HEK293 (cell line): ENCODE results near the gene PPT2.
"Not testable (repeated sequence)": the region's sequence is repeated elsewhere in the genome, so short reads cannot be mapped to it uniquely, and the experiment has no call there.

Experiments
- CTCF ChIA-PET: fragments of 350-600 bp; formaldehyde crosslinking; extraction: SDS; loops from one replicate; lab custom pipeline; 2021; ENCODE audit warnings: antibody characterized with exemption; lab: Yijun Ruan, JAX
- POLR2A ChIA-PET: fragments of 300-600 bp; formaldehyde crosslinking; extraction: SDS; loops from one replicate; lab custom pipeline; 2020; ENCODE audit warnings: antibody characterized with exemption, inconsistent platforms; lab: Yijun Ruan, JAX
- H3K27ac ChIP-seq: fragments of 200-500 bp; sonication (Bioruptor generic); 2 replicates; pipeline ENCODE4 v1.5.1; 2014; ENCODE audit warnings: low read depth, low read length, control low read depth, inconsistent platforms; ENCODE audit errors: extremely low read depth
- H3K36me3 ChIP-seq, 2 experiments: fragments of 200-500 bp in 1 of 2; sonication (Bioruptor generic) in 1 of 2; 1 replicate in 1 of 2; 2 replicates in 1 of 2; pipeline ENCODE4 v1.5.1; 2014 to 2017; ENCODE audit warnings: inconsistent platforms in 2 of 2, low read length in 2 of 2; ENCODE audit not compliant: control insufficient read depth in 2 of 2, insufficient read depth in 1 of 2
- H3K4me1 ChIP-seq: fragments of 200-500 bp; sonication (Bioruptor generic); 2 replicates; pipeline ENCODE4 v1.5.1; 2014; ENCODE audit warnings: mild to moderate bottlenecking, low read length, inconsistent platforms; ENCODE audit not compliant: control insufficient read depth, insufficient read depth
- H3K4me3 ChIP-seq: 2 replicates; pipeline ENCODE4 v1.5.1; 2011; ENCODE audit warnings: low read depth, mild to moderate bottlenecking, control low read depth, low read length, moderate library complexity
- H3K9me3 ChIP-seq: fragments of 200-500 bp; sonication (Bioruptor generic); 2 replicates; pipeline ENCODE4 v1.5.1; 2014; ENCODE audit warnings: low read depth, low read length, inconsistent platforms; ENCODE audit not compliant: control insufficient read depth, insufficient read depth
- EGR2 ChIP-seq: fragments of 450-650 bp; formaldehyde crosslinking; IDR thresholded peaks from 2 replicates; pipeline ENCODE4 v1.5.1; 2016; ENCODE audit warnings: low read depth, missing biosample characterization, missing genetic modification characterization
- GLIS2 ChIP-seq: fragments of 450-650 bp; formaldehyde crosslinking; IDR thresholded peaks from 2 replicates; pipeline ENCODE4 v1.5.1; 2016; ENCODE audit warnings: missing biosample characterization, missing genetic modification characterization
- IKZF3 ChIP-seq: fragments of 450-650 bp; IDR thresholded peaks from 2 replicates; pipeline ENCODE4 v1.5.0; 2018; ENCODE audit warnings: missing biosample characterization, mild to moderate bottlenecking, missing genetic modification characterization, moderate library complexity
- KLF7 ChIP-seq: fragments of 450-650 bp; formaldehyde crosslinking; IDR thresholded peaks from 2 replicates; pipeline ENCODE4 v1.5.1; 2016; ENCODE audit warnings: missing biosample characterization, missing genetic modification characterization, borderline replicate concordance
- KLF9 ChIP-seq: fragments of 450-650 bp; formaldehyde crosslinking; IDR thresholded peaks from 2 replicates; pipeline ENCODE4 v1.5.1; 2016; ENCODE audit warnings: missing biosample characterization, missing genetic modification characterization, low read depth
- OSR2 ChIP-seq: fragments of 450-650 bp; formaldehyde crosslinking; IDR thresholded peaks from 2 replicates; pipeline ENCODE4 v1.5.1; 2016; ENCODE audit warnings: missing biosample characterization, missing genetic modification characterization
- PRDM1 ChIP-seq: fragments of 450-650 bp; formaldehyde crosslinking; IDR thresholded peaks from 2 replicates; pipeline ENCODE4; 2016; ENCODE audit warnings: missing biosample characterization, missing genetic modification characterization
- WT1 ChIP-seq: fragments of 450-650 bp; formaldehyde crosslinking; IDR thresholded peaks from 2 replicates; pipeline ENCODE4 v1.5.1; 2016; ENCODE audit warnings: missing biosample characterization, missing genetic modification characterization
- ZBTB20 ChIP-seq: fragments of 450-650 bp; formaldehyde crosslinking; IDR thresholded peaks from 2 replicates; pipeline ENCODE4 v1.5.1; 2016; ENCODE audit warnings: missing biosample characterization, missing genetic modification characterization
- ZBTB21 ChIP-seq: fragments of 450-650 bp; formaldehyde crosslinking; IDR thresholded peaks from 2 replicates; pipeline ENCODE4 v1.5.1; 2017; ENCODE audit warnings: missing biosample characterization, missing genetic modification characterization
- ZNF121 ChIP-seq: fragments of 450-650 bp; formaldehyde crosslinking; IDR thresholded peaks from 2 replicates; pipeline ENCODE4 v1.5.1; 2016; ENCODE audit warnings: missing biosample characterization, missing genetic modification characterization
- ZNF157 ChIP-seq: fragments of 450-650 bp; formaldehyde crosslinking; IDR thresholded peaks from 2 replicates; pipeline ENCODE4 v1.5.1; 2016; ENCODE audit warnings: missing biosample characterization, missing genetic modification characterization
- ZNF248 ChIP-seq: fragments of 450-650 bp; formaldehyde crosslinking; IDR thresholded peaks from 2 replicates; pipeline ENCODE4 v1.5.1; 2017; ENCODE audit warnings: missing biosample characterization, missing genetic modification characterization
- ZNF341 ChIP-seq: fragments of 450-650 bp; formaldehyde crosslinking; IDR thresholded peaks from 2 replicates; pipeline ENCODE4; 2016; ENCODE audit warnings: low read depth, missing biosample characterization, missing genetic modification characterization
- ZNF394 ChIP-seq: fragments of 450-650 bp; formaldehyde crosslinking; IDR thresholded peaks from 2 replicates; pipeline ENCODE4 v1.5.1; 2016; ENCODE audit warnings: missing biosample characterization, missing genetic modification characterization, mild to moderate bottlenecking, moderate library complexity, borderline replicate concordance
- ZNF501 ChIP-seq: fragments of 450-650 bp; formaldehyde crosslinking; IDR thresholded peaks from 2 replicates; pipeline ENCODE4 v1.5.1; 2016; ENCODE audit warnings: missing biosample characterization, missing genetic modification characterization
- ZNF510 ChIP-seq: fragments of 450-650 bp; formaldehyde crosslinking; IDR thresholded peaks from 2 replicates; pipeline ENCODE4 v1.5.1; 2018; ENCODE audit warnings: mild to moderate bottlenecking, missing genetic modification characterization, missing biosample characterization; ENCODE audit not compliant: insufficient replicate concordance
- ZNF544 ChIP-seq: fragments of 450-650 bp; formaldehyde crosslinking; IDR thresholded peaks from 2 replicates; pipeline ENCODE4 v1.5.0; 2017; ENCODE audit warnings: missing biosample characterization, missing genetic modification characterization
- ZNF571 ChIP-seq: fragments of 450-650 bp; formaldehyde crosslinking; IDR thresholded peaks from 2 replicates; pipeline ENCODE4 v1.5.0; 2017; ENCODE audit warnings: missing biosample characterization, missing genetic modification characterization
- ZNF580 ChIP-seq: fragments of 450-650 bp; formaldehyde crosslinking; IDR thresholded peaks from 2 replicates; pipeline ENCODE4 v1.5.1; 2016; ENCODE audit warnings: missing biosample characterization, missing genetic modification characterization
- ZNF600 ChIP-seq: fragments of 450-650 bp; formaldehyde crosslinking; IDR thresholded peaks from 2 replicates; pipeline ENCODE4 v1.5.1; 2016; ENCODE audit warnings: missing biosample characterization, missing genetic modification characterization
- ZNF654 ChIP-seq: fragments of 450-650 bp; formaldehyde crosslinking; IDR thresholded peaks from 2 replicates; pipeline ENCODE4 v1.5.1; 2016; ENCODE audit warnings: low read depth, missing biosample characterization, missing genetic modification characterization
- ZNF664 ChIP-seq: fragments of 450-650 bp; formaldehyde crosslinking; IDR thresholded peaks from 2 replicates; pipeline ENCODE4 v1.5.1; 2016; ENCODE audit warnings: missing biosample characterization, missing genetic modification characterization
- ZSCAN23 ChIP-seq: fragments of 450-650 bp; formaldehyde crosslinking; IDR thresholded peaks from 2 replicates; pipeline ENCODE4 v1.5.1; 2016; ENCODE audit warnings: missing biosample characterization, missing genetic modification characterization
- ZXDB ChIP-seq: fragments of 450-650 bp; formaldehyde crosslinking; IDR thresholded peaks from 2 replicates; pipeline ENCODE4 v1.5.1; 2016; ENCODE audit warnings: missing biosample characterization, missing genetic modification characterization
- TF ChIP-seq, protein P1 (sequence below): fragments of 450-650 bp; formaldehyde crosslinking; IDR thresholded peaks from 2 replicates; pipeline ENCODE4 v1.5.1; 2016; ENCODE audit warnings: missing biosample characterization, missing genetic modification characterization, borderline replicate concordance
- TF ChIP-seq, protein P2 (sequence below): fragments of 450-650 bp; formaldehyde crosslinking; IDR thresholded peaks from 2 replicates; pipeline ENCODE4 v1.5.1; 2016; ENCODE audit warnings: missing biosample characterization, missing genetic modification characterization, borderline replicate concordance
- TF ChIP-seq, protein P3 (sequence below): fragments of 450-650 bp; formaldehyde crosslinking; IDR thresholded peaks from 2 replicates; pipeline ENCODE4 v1.5.1; 2017; ENCODE audit warnings: missing biosample characterization, missing genetic modification characterization

Gene PPT2

GRCh38 chr6:32187725-32188380 lies 33.9 kb downstream of the PPT2 start:
- not testable (repeated sequence) for H3K27ac ChIP-seq, H3K4me3 ChIP-seq, H3K4me1 ChIP-seq, H3K9me3 ChIP-seq
- 0 out of 2 replicates have a peak, but pooled peaks have one; percentile 51 for TF ChIP-seq ZNF600 (tag by site-specific recombination)
- H3K36me3 ChIP-seq: peaks cover 0 to 43% of the 10 kb centered on the region in 2 experiments; a peak in 1 of 3 replicates
- ChIA-PET POLR2A (interaction anchor here (1.2 to 1.9 kb wide), 4 partner anchors 8 to 19 kb away, joined by 3 to 11 read pairs (median 5); partner anchors contain the start of genes AGPAT1 and RNF5), CTCF (interaction anchor here (0.6 kb wide), 1 partner anchor 757 kb away, joined by 3 read pairs; no protein-coding TSS in a partner anchor)

DNA sequence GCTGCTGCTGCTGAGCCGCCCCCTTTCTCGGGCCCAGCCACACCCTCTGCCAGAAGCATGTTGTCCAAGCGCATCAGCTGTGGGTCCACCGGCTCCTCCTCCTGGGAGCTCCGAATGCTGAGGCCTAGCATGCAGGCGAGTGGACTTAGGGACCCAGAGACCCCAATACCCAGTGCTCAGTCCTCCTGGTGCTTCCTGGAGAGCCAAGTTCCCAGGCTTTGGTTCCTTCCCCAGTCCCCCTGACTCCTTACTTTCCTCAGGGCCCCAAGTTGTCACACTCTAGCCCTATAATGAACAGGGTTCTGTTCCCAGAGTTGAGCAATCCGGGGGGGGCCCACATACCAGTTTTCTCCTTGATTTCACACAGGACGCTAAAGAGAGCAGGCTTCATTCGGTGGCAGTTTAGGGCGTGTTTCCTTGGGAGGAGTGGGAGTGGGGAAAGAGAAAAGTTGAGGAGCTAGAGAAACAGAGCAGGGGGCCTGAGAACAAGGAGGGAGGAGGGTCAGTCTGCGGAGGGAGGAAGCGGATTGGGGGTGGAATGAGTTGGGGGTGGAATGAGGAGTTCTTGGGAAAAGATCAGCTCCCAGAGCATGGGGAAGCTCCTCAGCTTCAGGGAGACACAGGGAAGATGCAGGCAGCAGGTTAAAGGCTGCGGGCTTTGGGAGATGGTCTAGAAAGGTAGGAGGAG lies 34.6 kb downstream of the PPT2 start:
- CTCF ChIA-PET: interaction anchor here (0.6 to 1.1 kb wide), 3 partner anchors 66 to 756 kb away, joined by 3 to 5 read pairs (median 3); no protein-coding TSS in a partner anchor
- peaks cover 0 to 36% of the 10 kb centered on the region in 2 experiments; a peak in 1 of 3 replicates for H3K36me3 ChIP-seq
- H3K4me3 ChIP-seq: peak overlapping the region; percentile 62
- no peaks in the 10 kb centered on the region for H3K9me3 ChIP-seq
- H3K4me1 ChIP-seq: peaks cover 6% of the 10 kb centered on the region
- peak overlapping the region; percentile 77 for H3K27ac ChIP-seq
- POLR2A ChIA-PET: interaction anchor here (1.2 to 1.9 kb wide), 3 partner anchors 10 to 20 kb away, joined by 3 to 5 read pairs (median 5); partner anchors contain the start of genes AGPAT1 and RNF5
- TF ChIP-seq ZNF501 (tag by site-specific recombination) (no peak), ZNF654 (no peak), IKZF3 (0 out of 2 replicates have a peak, but pooled peaks have one; percentile 26), ZNF157 (tag by site-specific recombination) (no peak), EGR2 (tag by site-specific recombination) (peak; percentile 32; the same call in 1 of the 2 replicates), ZNF121 (tag by site-specific recombination) (no peak), ZNF664 (no peak), ZNF544 (tag by site-specific recombination) (no peak), ZBTB20 (tag by site-specific recombination) (no peak), KLF9 (tag by site-specific recombination) (no peak), ZNF341 (tag by site-specific recombination) (no peak), GLIS2 (tag by site-specific recombination) (no peak), ZNF248 (tag by site-specific recombination) (no peak), ZSCAN23 (tag by site-specific recombination) (no peak), ZNF394 (tag by site-specific recombination) (no peak), KLF7 (tag by site-specific recombination) (no peak), OSR2 (no peak), ZNF510 (tag by site-specific recombination) (no peak), PRDM1 (tag by site-specific recombination) (no peak), ZBTB21 (tag by site-specific recombination) (no peak), ZXDB (tag by site-specific recombination) (no peak), ZNF580 (tag by site-specific recombination) (no peak), ZNF571 (tag by site-specific recombination) (no peak), WT1 (tag by site-specific recombination) (peak; percentile 46; the same call in 1 of the 2 replicates)
- TF ChIP-seq, protein P1, sequence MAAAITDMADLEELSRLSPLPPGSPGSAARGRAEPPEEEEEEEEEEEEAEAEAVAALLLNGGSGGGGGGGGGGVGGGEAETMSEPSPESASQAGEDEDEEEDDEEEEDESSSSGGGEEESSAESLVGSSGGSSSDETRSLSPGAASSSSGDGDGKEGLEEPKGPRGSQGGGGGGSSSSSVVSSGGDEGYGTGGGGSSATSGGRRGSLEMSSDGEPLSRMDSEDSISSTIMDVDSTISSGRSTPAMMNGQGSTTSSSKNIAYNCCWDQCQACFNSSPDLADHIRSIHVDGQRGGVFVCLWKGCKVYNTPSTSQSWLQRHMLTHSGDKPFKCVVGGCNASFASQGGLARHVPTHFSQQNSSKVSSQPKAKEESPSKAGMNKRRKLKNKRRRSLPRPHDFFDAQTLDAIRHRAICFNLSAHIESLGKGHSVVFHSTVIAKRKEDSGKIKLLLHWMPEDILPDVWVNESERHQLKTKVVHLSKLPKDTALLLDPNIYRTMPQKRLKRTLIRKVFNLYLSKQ (tag by site-specific recombination): no peak
- TF ChIP-seq, protein P2, sequence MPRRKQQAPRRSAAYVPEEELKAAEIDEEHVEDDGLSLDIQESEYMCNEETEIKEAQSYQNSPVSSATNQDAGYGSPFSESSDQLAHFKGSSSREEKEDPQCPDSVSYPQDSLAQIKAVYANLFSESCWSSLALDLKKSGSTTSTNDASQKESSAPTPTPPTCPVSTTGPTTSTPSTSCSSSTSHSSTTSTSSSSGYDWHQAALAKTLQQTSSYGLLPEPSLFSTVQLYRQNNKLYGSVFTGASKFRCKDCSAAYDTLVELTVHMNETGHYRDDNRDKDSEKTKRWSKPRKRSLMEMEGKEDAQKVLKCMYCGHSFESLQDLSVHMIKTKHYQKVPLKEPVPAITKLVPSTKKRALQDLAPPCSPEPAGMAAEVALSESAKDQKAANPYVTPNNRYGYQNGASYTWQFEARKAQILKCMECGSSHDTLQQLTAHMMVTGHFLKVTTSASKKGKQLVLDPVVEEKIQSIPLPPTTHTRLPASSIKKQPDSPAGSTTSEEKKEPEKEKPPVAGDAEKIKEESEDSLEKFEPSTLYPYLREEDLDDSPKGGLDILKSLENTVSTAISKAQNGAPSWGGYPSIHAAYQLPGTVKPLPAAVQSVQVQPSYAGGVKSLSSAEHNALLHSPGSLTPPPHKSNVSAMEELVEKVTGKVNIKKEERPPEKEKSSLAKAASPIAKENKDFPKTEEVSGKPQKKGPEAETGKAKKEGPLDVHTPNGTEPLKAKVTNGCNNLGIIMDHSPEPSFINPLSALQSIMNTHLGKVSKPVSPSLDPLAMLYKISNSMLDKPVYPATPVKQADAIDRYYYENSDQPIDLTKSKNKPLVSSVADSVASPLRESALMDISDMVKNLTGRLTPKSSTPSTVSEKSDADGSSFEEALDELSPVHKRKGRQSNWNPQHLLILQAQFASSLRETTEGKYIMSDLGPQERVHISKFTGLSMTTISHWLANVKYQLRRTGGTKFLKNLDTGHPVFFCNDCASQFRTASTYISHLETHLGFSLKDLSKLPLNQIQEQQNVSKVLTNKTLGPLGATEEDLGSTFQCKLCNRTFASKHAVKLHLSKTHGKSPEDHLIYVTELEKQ (tag by site-specific recombination): no peak
- TF ChIP-seq, protein P3, sequence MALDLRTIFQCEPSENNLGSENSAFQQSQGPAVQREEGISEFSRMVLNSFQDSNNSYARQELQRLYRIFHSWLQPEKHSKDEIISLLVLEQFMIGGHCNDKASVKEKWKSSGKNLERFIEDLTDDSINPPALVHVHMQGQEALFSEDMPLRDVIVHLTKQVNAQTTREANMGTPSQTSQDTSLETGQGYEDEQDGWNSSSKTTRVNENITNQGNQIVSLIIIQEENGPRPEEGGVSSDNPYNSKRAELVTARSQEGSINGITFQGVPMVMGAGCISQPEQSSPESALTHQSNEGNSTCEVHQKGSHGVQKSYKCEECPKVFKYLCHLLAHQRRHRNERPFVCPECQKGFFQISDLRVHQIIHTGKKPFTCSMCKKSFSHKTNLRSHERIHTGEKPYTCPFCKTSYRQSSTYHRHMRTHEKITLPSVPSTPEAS (tag by site-specific recombination): no peak
